Activated CD8-positive, alpha-beta memory T cell treated with anti-CD3 and anti-CD28 coated beads, Interleukin-2, amount 50 U/mL, for 1 hour (primary cell): ENCODE data around the gene ABAT.
"Not testable (repeated sequence)": the region's sequence is repeated elsewhere in the genome, so short reads cannot be mapped to it uniquely, and the experiment has no call there.

Experiments
- DNase-seq: peaks from one replicate; pipeline ENCODE4 v3.0.0-alpha.2; 2020; ENCODE audit errors: extremely low read depth

The ABAT gene

GRCh38 chr16:8649829-8650554 lies 24.4 kb upstream of the ABAT start:
- DNase-seq: no peak

GRCh38 chr16:8651958-8652357 lies 22.5 kb upstream of the ABAT start:
- DNase-seq: not testable (repeated sequence)

GRCh38 chr16:8655184-8655717 lies 19.2 kb upstream of the ABAT start:
- no peak for DNase-seq

GRCh38 chr16:8656376-8656775 lies 18.0 kb upstream of the ABAT start:
- no peak for DNase-seq

- DNase-seq: no peak
Measured at GRCh38 chr16:8660841-8661301, 13.5 kb upstream of the ABAT start.

- no peak for DNase-seq
Measured at GRCh38 chr16:8661703-8662102, 12.7 kb upstream of the ABAT start.

GRCh38 chr16:8663192-8664089 lies 11.0 kb upstream of the ABAT start:
- DNase-seq: no peak

GRCh38 chr16:8665529-8665928 lies 8.9 kb upstream of the ABAT start:
- no peak for DNase-seq

- DNase-seq: no peak
Measured at GRCh38 chr16:8667492-8667891, 6.9 kb upstream of the ABAT start.

GRCh38 chr16:8668113-8668512 lies 6.3 kb upstream of the ABAT start:
- no peak for DNase-seq

- no peak for DNase-seq
Measured at GRCh38 chr16:8669481-8669880, 4.9 kb upstream of the ABAT start.

GRCh38 chr16:8670014-8670560 lies 4.3 kb upstream of the ABAT start:
- DNase-seq: no peak

GRCh38 chr16:8673611-8674412 lies 605 bp upstream of the ABAT start:
- no peak for DNase-seq

GRCh38 chr16:8675183-8676159 lies 1.1 kb downstream of the ABAT start:
- DNase-seq: peak; percentile 24

GRCh38 chr16:8676160-8676547 lies 1.7 kb downstream of the ABAT start:
- no peak for DNase-seq

GRCh38 chr16:8676737-8677375 lies 2.4 kb downstream of the ABAT start:
- DNase-seq: no peak

GRCh38 chr16:8677481-8677880 lies 3.1 kb downstream of the ABAT start:
- no peak for DNase-seq

GRCh38 chr16:8678068-8678927 lies 3.9 kb downstream of the ABAT start:
- no peak for DNase-seq

GRCh38 chr16:8679151-8679550 lies 4.7 kb downstream of the ABAT start:
- DNase-seq: no peak
